Measurements from ENCODE around the gene GSC2. TPM values are rescaled to one million over a fixed set of nuclear protein-coding genes. Genes with fewer than 3 reads are reported as not detected.

GSC2 gene
- total and polyA plus RNA-seq, 9 of the 15 experiments (the other 6 are each of a cell fraction or from before 2014, with no cell fraction given) = not detected

DNA sequence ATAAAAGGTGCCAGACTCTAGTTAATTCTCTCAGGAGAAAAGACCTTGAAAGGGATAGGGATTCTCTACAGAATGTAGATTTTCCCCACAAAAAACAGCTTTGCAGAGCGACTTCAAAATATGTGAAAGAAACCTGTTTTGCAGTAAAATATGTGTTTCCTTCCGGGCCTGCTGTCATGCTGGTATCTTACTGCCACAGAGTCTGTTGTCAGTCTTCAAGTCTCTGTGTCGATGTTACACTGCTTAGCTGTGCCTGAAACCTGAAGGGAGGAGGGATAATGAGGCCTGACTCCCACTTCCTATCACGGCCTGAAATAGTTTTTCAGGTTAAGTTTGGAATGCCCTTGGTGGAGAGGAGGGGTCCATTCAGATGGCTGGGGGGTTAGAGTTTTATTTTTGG, 26.2 kb downstream of the GSC2 start:
- peaks cover 18 to 30% of the 10 kb centered on the region in 2 experiments; a peak in 4 of 5 replicates for H3K27me3 ChIP-seq (ENCODE audit: control insufficient read depth in 2 of 2, insufficient read depth in 2 of 2, low read length in 2 of 2)
- no TSS peak for BruUV-seq (replicated peaks)
- POLR2A ChIA-PET = interaction anchor here (0.6 to 4.0 kb wide), 6 partner anchors 9 to 1600 kb away, joined by 3 to 19 read pairs (median 12); partner anchors contain the start of gene ESS2
- ATAC-seq (no peak), FAIRE-seq (peak; percentile 76), DNase-seq (ENCODE audit: extremely low read depth in 1 of 4, low spot score in 3 of 4) (peak in 1 of 4 experiments; percentile 56)
- H3K9me3 ChIP-seq (replicated peaks; ENCODE audit: control insufficient read depth, insufficient read depth, low read depth, low read length) = no peaks in the 10 kb centered on the region
- H3K4me3 ChIP-seq = no peak overlapping the region
- H3K4me1 ChIP-seq (replicated peaks in 1 of 2; ENCODE audit: control insufficient read depth in 2 of 2, insufficient read depth in 2 of 2, low read length in 2 of 2) = peaks cover 25 to 53% of the 10 kb centered on the region in 2 experiments
- H2AFZ ChIP-seq (ENCODE audit: low read depth, low read length) = peak overlapping the region; percentile 15; the same call in 1 of the 2 replicates
- WGBS (ENCODE audit: insufficient coverage, low coverage, missing lambda C conversion rate) = 41% methylated on average over 4 of the region's 4 CpGs
- H3K27ac ChIP-seq (ENCODE audit: extremely low read depth, low read depth, low read length) = no peak overlapping the region
- in situ Hi-C loops (cut with MboI) = no loop called here
- no peak overlapping the region for H3K9ac ChIP-seq (ENCODE audit: insufficient read depth in 1 of 2, low read depth in 2 of 2, low read length in 2 of 2)
- TF ChIP-seq, protein P1, sequence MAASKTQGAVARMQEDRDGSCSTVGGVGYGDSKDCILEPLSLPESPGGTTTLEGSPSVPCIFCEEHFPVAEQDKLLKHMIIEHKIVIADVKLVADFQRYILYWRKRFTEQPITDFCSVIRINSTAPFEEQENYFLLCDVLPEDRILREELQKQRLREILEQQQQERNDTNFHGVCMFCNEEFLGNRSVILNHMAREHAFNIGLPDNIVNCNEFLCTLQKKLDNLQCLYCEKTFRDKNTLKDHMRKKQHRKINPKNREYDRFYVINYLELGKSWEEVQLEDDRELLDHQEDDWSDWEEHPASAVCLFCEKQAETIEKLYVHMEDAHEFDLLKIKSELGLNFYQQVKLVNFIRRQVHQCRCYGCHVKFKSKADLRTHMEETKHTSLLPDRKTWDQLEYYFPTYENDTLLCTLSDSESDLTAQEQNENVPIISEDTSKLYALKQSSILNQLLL (CRISPR knock-in tag; IDR thresholded peaks at IDR 0.05; ENCODE audit: borderline replicate concordance) = no peak
- 0 out of 2 replicates have a peak, but pooled peaks have one; percentile 28 for TF ChIP-seq HSF4 (CRISPR knock-in tag; IDR thresholded peaks at IDR 0.05; ENCODE audit: borderline replicate concordance)
- no peak for TF ChIP-seq CHD4 (IDR thresholded peaks at IDR 0.05; ENCODE audit: insufficient read depth, insufficient replicate concordance, low read depth, low read length, poor library complexity, severe bottlenecking)
- peak; percentile 46; the same call in 1 of the 2 replicates for TF ChIP-seq SPI1 (IDR thresholded peaks at IDR 0.05; ENCODE audit: borderline replicate concordance, low read depth, low read length)
- 0 out of 3 replicates have a peak, but pooled peaks of 1 of the 2 experiments have one; percentile 35 for TF ChIP-seq CBX3 (IDR thresholded peaks at IDR 0.05; ENCODE audit: borderline replicate concordance in 1 of 2, low read length in 2 of 2)
- no peak for TF ChIP-seq YY1 (IDR thresholded peaks at IDR 0.05; ENCODE audit: borderline replicate concordance in 1 of 3, control insufficient read depth in 1 of 3, extremely low read depth in 1 of 3, insufficient read depth in 3 of 3, insufficient read length in 1 of 3, insufficient replicate concordance in 2 of 3, low read depth in 1 of 3, low read length in 2 of 3)
- 0 out of 4 replicates have a peak, but pooled peaks of 1 of the 2 experiments have one; percentile 19 for TF ChIP-seq TRIM24 (IDR thresholded peaks at IDR 0.05)
- TF ChIP-seq ZNF512 (tag; IDR thresholded peaks at IDR 0.05) = peak; percentile 62
- peak; percentile 23; the same call in 1 of the 2 replicates for TF ChIP-seq CBFA2T3 (IDR thresholded peaks at IDR 0.05)
- peak; percentile 30; the same call in 1 of the 2 replicates for TF ChIP-seq TRIM28 (IDR thresholded peaks at IDR 0.05)
- TF ChIP-seq, protein P2, sequence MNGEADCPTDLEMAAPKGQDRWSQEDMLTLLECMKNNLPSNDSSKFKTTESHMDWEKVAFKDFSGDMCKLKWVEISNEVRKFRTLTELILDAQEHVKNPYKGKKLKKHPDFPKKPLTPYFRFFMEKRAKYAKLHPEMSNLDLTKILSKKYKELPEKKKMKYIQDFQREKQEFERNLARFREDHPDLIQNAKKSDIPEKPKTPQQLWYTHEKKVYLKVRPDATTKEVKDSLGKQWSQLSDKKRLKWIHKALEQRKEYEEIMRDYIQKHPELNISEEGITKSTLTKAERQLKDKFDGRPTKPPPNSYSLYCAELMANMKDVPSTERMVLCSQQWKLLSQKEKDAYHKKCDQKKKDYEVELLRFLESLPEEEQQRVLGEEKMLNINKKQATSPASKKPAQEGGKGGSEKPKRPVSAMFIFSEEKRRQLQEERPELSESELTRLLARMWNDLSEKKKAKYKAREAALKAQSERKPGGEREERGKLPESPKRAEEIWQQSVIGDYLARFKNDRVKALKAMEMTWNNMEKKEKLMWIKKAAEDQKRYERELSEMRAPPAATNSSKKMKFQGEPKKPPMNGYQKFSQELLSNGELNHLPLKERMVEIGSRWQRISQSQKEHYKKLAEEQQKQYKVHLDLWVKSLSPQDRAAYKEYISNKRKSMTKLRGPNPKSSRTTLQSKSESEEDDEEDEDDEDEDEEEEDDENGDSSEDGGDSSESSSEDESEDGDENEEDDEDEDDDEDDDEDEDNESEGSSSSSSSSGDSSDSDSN (IDR thresholded peaks at IDR 0.05; ENCODE audit: borderline replicate concordance in 1 of 2, low read depth in 2 of 2, low read length in 2 of 2) = no peak
- TF ChIP-seq, protein P3, sequence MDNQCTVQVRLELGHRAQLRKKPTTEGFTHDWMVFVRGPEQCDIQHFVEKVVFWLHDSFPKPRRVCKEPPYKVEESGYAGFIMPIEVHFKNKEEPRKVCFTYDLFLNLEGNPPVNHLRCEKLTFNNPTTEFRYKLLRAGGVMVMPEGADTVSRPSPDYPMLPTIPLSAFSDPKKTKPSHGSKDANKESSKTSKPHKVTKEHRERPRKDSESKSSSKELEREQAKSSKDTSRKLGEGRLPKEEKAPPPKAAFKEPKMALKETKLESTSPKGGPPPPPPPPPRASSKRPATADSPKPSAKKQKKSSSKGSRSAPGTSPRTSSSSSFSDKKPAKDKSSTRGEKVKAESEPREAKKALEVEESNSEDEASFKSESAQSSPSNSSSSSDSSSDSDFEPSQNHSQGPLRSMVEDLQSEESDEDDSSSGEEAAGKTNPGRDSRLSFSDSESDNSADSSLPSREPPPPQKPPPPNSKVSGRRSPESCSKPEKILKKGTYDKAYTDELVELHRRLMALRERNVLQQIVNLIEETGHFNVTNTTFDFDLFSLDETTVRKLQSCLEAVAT (IDR thresholded peaks at IDR 0.05) = 0 out of 4 replicates have a peak, but pooled peaks of 1 of the 2 experiments have one; percentile 15
- CTCF ChIA-PET (ENCODE audit: low intra/inter-chr PET ratio) = no interaction called here
- intact Hi-C loops (cut with micrococcal nuclease) = loop anchor here (5.0 to 10.0 kb wide), 3 partner anchors 308 to 501 kb away; partner anchors contain the start of genes CDC45, HIRA, MRPL40 and UFD1
- H3K9me1 ChIP-seq (ENCODE audit: control insufficient read depth, insufficient read depth, low read length) = peaks cover 4% of the 10 kb centered on the region
- peaks cover 15% of the 10 kb centered on the region for H3K36me3 ChIP-seq (ENCODE audit: control insufficient read depth, insufficient read depth, low read length)
- H3K4me2 ChIP-seq (ENCODE audit: insufficient read depth, low read length) = no peak overlapping the region
- H3K79me2 ChIP-seq (ENCODE audit: control insufficient read depth, insufficient read depth, low read length) = peaks cover 33% of the 10 kb centered on the region
- H4K20me1 ChIP-seq (replicated peaks; ENCODE audit: control insufficient read depth, insufficient read depth, low read length) = peaks cover 31% of the 10 kb centered on the region

Data from K562 (cell line).